PC-9 (cell line): ENCODE measurements around the gene FAM227A. TPM values are rescaled to one million over a fixed set of nuclear protein-coding genes. Genes with fewer than 3 reads are reported as not detected.

Experiments
- BruUV-seq: library from RNA; stranded (reverse); fragments of 400-500 nt; replicated peaks from 2 replicates; lab custom pipeline; 2021; lab: Mats Ljungman, UMichigan
- CTCF ChIA-PET: fragments of 300-600 bp; sonication (Branson Sonifier 250); formaldehyde crosslinking; loops from one replicate; lab custom pipeline; 2022; ENCODE audit warnings: antibody characterized with exemption; lab: Charles Lee
- POLR2A ChIA-PET: fragments of 300-600 bp; sonication (Branson Sonifier 250); formaldehyde crosslinking; loops from one replicate; lab custom pipeline; 2022; ENCODE audit warnings: antibody characterized with exemption; ENCODE audit not compliant: unreplicated experiment; lab: Charles Lee
- DNase-seq, 2 experiments: peaks; one replicate each; pipeline versions ENCODE4 v3.0.0 to v3.0.0-alpha.2; 2015 to 2022; ENCODE audit warnings: mixed read lengths in 1 of 2
- H2AFZ ChIP-seq: fragments of 200-600 bp; sonication (generic); 2 replicates; pipeline ENCODE4 v1.8.1; 2017; ENCODE audit warnings: antibody characterized with exemption
- H3F3A ChIP-seq: fragments of 200-600 bp; sonication (generic); 2 replicates; pipeline ENCODE4 v1.8.1; 2017; ENCODE audit warnings: antibody characterized with exemption, mild to moderate bottlenecking, low read depth; ENCODE audit not compliant: insufficient read depth
- H3K27ac ChIP-seq: fragments of 200-600 bp; sonication (generic); 2 replicates; pipeline ENCODE4 v1.6.1; 2016; ENCODE audit warnings: mixed run types
- H3K27me3 ChIP-seq: fragments of 200-600 bp; sonication (generic); 2 replicates; pipeline ENCODE4 v1.6.1; 2016; ENCODE audit warnings: low read depth, mixed run types; ENCODE audit not compliant: insufficient read depth
- H3K36me3 ChIP-seq: fragments of 200-600 bp; sonication (generic); 2 replicates; pipeline ENCODE4 v1.6.1; 2016; ENCODE audit warnings: low read depth, mixed run types
- H3K4me1 ChIP-seq: fragments of 200-600 bp; sonication (generic); replicated peaks from 2 replicates; pipeline ENCODE4 v1.6.1; 2016; ENCODE audit warnings: mixed run types; ENCODE audit not compliant: insufficient read depth
- H3K4me2 ChIP-seq: fragments of 200-600 bp; sonication (generic); 2 replicates; pipeline ENCODE4 v1.6.1; 2017; ENCODE audit warnings: mixed run types
- H3K4me3 ChIP-seq: fragments of 200-600 bp; sonication (generic); 2 replicates; pipeline ENCODE4 v1.6.1; 2016; ENCODE audit warnings: mixed run types
- H3K79me2 ChIP-seq: fragments of 200-600 bp; sonication (generic); 2 replicates; pipeline ENCODE4 v1.6.1; 2017; ENCODE audit warnings: low read depth, mixed run types
- H3K9me2 ChIP-seq: fragments of 200-600 bp; sonication (generic); 2 replicates; pipeline ENCODE4 v1.8.1; 2017; ENCODE audit warnings: mild to moderate bottlenecking; ENCODE audit not compliant: insufficient read depth
- H3K9me3 ChIP-seq: fragments of 200-600 bp; sonication (generic); 2 replicates; pipeline ENCODE4 v1.8.1; 2016; ENCODE audit warnings: low read depth; ENCODE audit not compliant: insufficient read depth
- H4K20me1 ChIP-seq: fragments of 200-600 bp; sonication (generic); 2 replicates; pipeline ENCODE4 v1.8.1; 2017; ENCODE audit not compliant: insufficient read depth
- CTCF ChIP-seq: fragments of 200-600 bp; sonication (generic); conservative IDR thresholded peaks from 2 replicates; pipeline ENCODE4 v1.6.1; 2017; ENCODE audit warnings: mixed run types, antibody characterized with exemption, mild to moderate bottlenecking, moderate library complexity
- EZH2 ChIP-seq: fragments of 200-600 bp; sonication (generic); IDR thresholded peaks from 2 replicates; pipeline ENCODE4 v1.8.0; 2017; ENCODE audit warnings: antibody characterized with exemption, low read depth
- intact Hi-C: fragments of 100-400 bp; cut with micrococcal nuclease; formaldehyde crosslinking; loops from one replicate; pipeline ENCODE4 v1.10.0; 2022; ENCODE audit not compliant: unreplicated experiment
- total RNA-seq: library from RNA; stranded (reverse); gene quantifications from 2 replicates; pipeline ENCODE4 v1.2.3, GENCODE V29; 2021

FAM227A gene
- total RNA-seq, 1 experiment from 2014 or later = 9.8 TPM

- no peak for TF ChIP-seq CTCF
- no peak for TF ChIP-seq EZH2
- H3K79me2 ChIP-seq = no peaks in the 10 kb centered on the region
- H3K27me3 ChIP-seq = no peaks in the 10 kb centered on the region
- H2AFZ ChIP-seq = no peak overlapping the region
- H3K4me1 ChIP-seq = 0 out of 2 replicates have a peak, but pooled peaks cover under 1% of the 10 kb centered on the region
- intact Hi-C loops = no loop called here
- H3K27ac ChIP-seq = no peak overlapping the region
- no peak for DNase-seq
- no peaks in the 10 kb centered on the region for H3K36me3 ChIP-seq
- ChIA-PET CTCF (no interaction called here), POLR2A (no interaction called here)
- H3K9me2 ChIP-seq = no peaks in the 10 kb centered on the region
- no peak overlapping the region for H3K4me3 ChIP-seq
- H4K20me1 ChIP-seq = no peaks in the 10 kb centered on the region
- no peaks in the 10 kb centered on the region; the same call in 1 of the 2 replicates for H3F3A ChIP-seq
- H3K4me2 ChIP-seq = no peak overlapping the region
- no peaks in the 10 kb centered on the region for H3K9me3 ChIP-seq
- BruUV-seq = no TSS peak
Measured at GRCh38 chr22:38612217-38613006, 43.8 kb downstream of the FAM227A start.

GRCh38 chr22:38611559-38611958, 44.6 kb downstream of the FAM227A start:
- POLR2A ChIA-PET = no interaction called here
- BruUV-seq = no TSS peak
- H2AFZ ChIP-seq = no peak overlapping the region

GRCh38 chr22:38610234-38610633, 46.0 kb downstream of the FAM227A start:
- Histone ChIP-seq H2AFZ (no peak overlapping the region), H3K4me2 (no peak overlapping the region), H3K9me2 (no peaks in the 10 kb centered on the region), H3K4me3 (no peak overlapping the region), H3K36me3 (no peaks in the 10 kb centered on the region), H3K27ac (no peak overlapping the region), H3F3A (peaks cover 11% of the 10 kb centered on the region; the same call in 1 of the 2 replicates), H3K79me2 (no peaks in the 10 kb centered on the region), H3K4me1 (peaks cover 17% of the 10 kb centered on the region), H4K20me1 (no peaks in the 10 kb centered on the region), H3K9me3 (no peaks in the 10 kb centered on the region), H3K27me3 (no peaks in the 10 kb centered on the region)
- TF ChIP-seq EZH2 = no peak
- TF ChIP-seq CTCF = no peak
- DNase-seq = no peak
- intact Hi-C loops = no loop called here
- BruUV-seq = no TSS peak
- POLR2A ChIA-PET = no interaction called here
- CTCF ChIA-PET = no interaction called here

More at GRCh38 chr22:38611559-38611958, 44.6 kb downstream of the FAM227A start:
- Histone ChIP-seq H4K20me1 (no peaks in the 10 kb centered on the region), H3K4me1 (peaks cover 9% of the 10 kb centered on the region), H3K27me3 (no peaks in the 10 kb centered on the region), H3K4me3 (no peak overlapping the region), H3K4me2 (no peak overlapping the region), H3K27ac (no peak overlapping the region), H3F3A (peaks cover 5% of the 10 kb centered on the region; the same call in 1 of the 2 replicates), H3K36me3 (no peaks in the 10 kb centered on the region), H3K79me2 (no peaks in the 10 kb centered on the region), H3K9me3 (no peaks in the 10 kb centered on the region), H3K9me2 (no peaks in the 10 kb centered on the region)
- no peak for DNase-seq
- TF ChIP-seq CTCF = no peak
- TF ChIP-seq EZH2 = no peak
- intact Hi-C loops = no loop called here
- CTCF ChIA-PET = no interaction called here
